Nephron progenitor cell (in vitro differentiated cells): Measurements from ENCODE around the gene ZEB1.

Experiments
- DNase-seq: peaks from one replicate; pipeline ENCODE4 v3.0.0; 2021
- H3K27ac Mint-ChIP-seq: 2 replicates; pipeline ENCODE4 v1.8.0; 2021; ENCODE audit warnings: mild to moderate bottlenecking, moderate library complexity, mixed read lengths
- H3K27me3 Mint-ChIP-seq: 2 replicates; pipeline ENCODE4 v1.8.0; 2021; ENCODE audit warnings: mild to moderate bottlenecking, low read depth, mixed read lengths; ENCODE audit not compliant: poor library complexity
- H3K36me3 Mint-ChIP-seq: 2 replicates; pipeline ENCODE4 v1.8.0; 2021; ENCODE audit warnings: low read depth, mixed read lengths
- H3K4me1 Mint-ChIP-seq: 2 replicates; pipeline ENCODE4 v1.8.0; 2021; ENCODE audit warnings: mixed read lengths
- H3K4me3 Mint-ChIP-seq: 2 replicates; pipeline ENCODE4 v1.8.0; 2021; ENCODE audit warnings: mild to moderate bottlenecking, moderate library complexity, mixed read lengths
- H3K9me3 Mint-ChIP-seq: 2 replicates; pipeline ENCODE4 v1.8.0; 2021; ENCODE audit warnings: mild to moderate bottlenecking, moderate library complexity, mixed read lengths
- CTCF ChIP-seq: fragments of 200-600 bp; sonication (generic); IDR thresholded peaks from 2 replicates; pipeline ENCODE4 v1.5.0; 2021; ENCODE audit warnings: antibody characterized with exemption

Gene ZEB1

DNA sequence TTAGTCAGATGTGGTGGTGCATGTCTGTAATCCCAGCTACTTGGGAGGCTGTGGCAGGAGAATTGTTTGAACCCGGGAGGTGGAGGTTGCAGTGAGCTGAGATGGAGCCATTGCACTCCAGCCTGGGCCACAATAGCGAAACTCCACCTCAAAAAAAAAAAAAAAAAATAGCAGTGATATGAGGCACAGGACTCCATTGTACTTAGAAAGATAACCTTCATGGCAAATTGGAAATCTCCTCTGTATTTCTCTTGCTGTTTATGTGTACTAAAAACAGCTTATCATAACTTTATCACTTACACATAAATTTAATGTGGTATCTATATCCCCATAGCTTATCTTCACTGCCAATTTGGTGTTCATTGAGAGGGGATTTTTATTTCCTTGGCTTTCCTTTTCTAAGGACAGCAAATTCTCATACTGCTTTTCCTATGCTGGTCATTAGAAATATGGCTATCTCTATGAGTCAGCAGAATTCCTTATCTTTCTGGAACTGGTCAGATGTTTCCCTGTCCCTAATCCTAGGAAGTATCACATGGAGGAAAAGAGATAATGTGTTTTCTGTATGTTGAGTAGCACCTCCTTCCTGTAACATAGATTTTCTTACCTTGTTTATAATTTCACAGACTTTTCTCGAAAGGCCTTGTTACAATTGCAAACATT lies 40.6 kb upstream of the ZEB1 start:
- peaks cover 10% of the 10 kb centered on the region for H3K9me3 Mint-ChIP-seq
- TF ChIP-seq CTCF: no peak
- no peak overlapping the region for H3K27ac Mint-ChIP-seq
- no peaks in the 10 kb centered on the region for H3K4me1 Mint-ChIP-seq
- H3K36me3 Mint-ChIP-seq: no peaks in the 10 kb centered on the region
- H3K4me3 Mint-ChIP-seq: no peak overlapping the region
- H3K27me3 Mint-ChIP-seq: peaks cover 5% of the 10 kb centered on the region
- no peak for DNase-seq

DNA sequence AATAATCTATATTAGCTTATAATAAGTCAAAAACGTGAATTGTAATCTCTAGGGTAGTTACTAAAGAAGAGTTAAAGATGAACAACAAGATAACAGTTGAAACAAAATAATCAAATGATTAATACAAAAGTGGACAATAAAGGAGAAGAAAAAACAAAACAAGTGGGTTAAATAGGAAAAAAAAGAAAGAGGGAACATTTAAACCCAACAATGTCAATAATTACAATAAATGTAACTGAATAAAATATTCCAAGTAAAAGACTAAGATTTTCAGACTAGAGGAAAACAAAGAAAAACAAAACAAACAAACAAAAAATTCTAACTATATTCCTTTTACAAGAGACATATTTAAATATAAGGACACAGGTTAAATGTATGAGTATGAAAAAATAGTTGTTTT lies 38.0 kb upstream of the ZEB1 start:
- no peaks in the 10 kb centered on the region for H3K36me3 Mint-ChIP-seq
- H3K9me3 Mint-ChIP-seq: peaks cover 10% of the 10 kb centered on the region
- no peak for DNase-seq
- peaks cover 5% of the 10 kb centered on the region for H3K27me3 Mint-ChIP-seq
- H3K4me1 Mint-ChIP-seq: no peaks in the 10 kb centered on the region
- no peak overlapping the region for H3K4me3 Mint-ChIP-seq
- TF ChIP-seq CTCF: no peak
- no peak overlapping the region for H3K27ac Mint-ChIP-seq

GRCh38 chr10:31288001-31288400 lies 31.0 kb upstream of the ZEB1 start:
- H3K9me3 Mint-ChIP-seq: peaks cover 6% of the 10 kb centered on the region
- TF ChIP-seq CTCF: no peak
- no peaks in the 10 kb centered on the region for H3K36me3 Mint-ChIP-seq
- no peak overlapping the region for H3K4me3 Mint-ChIP-seq
- H3K4me1 Mint-ChIP-seq: no peaks in the 10 kb centered on the region
- H3K27ac Mint-ChIP-seq: no peak overlapping the region
- no peaks in the 10 kb centered on the region for H3K27me3 Mint-ChIP-seq
- DNase-seq: no peak

- Mint-ChIP-seq H3K4me1 (no peaks in the 10 kb centered on the region), H3K4me3 (no peak overlapping the region), H3K36me3 (no peaks in the 10 kb centered on the region), H3K27me3 (no peaks in the 10 kb centered on the region), H3K9me3 (peaks cover 6% of the 10 kb centered on the region), H3K27ac (no peak overlapping the region)
- no peak for TF ChIP-seq CTCF
- DNase-seq: no peak
These were observed 30.1 kb upstream of the ZEB1 start for GRCh38 chr10:31288962-31289361.

DNA sequence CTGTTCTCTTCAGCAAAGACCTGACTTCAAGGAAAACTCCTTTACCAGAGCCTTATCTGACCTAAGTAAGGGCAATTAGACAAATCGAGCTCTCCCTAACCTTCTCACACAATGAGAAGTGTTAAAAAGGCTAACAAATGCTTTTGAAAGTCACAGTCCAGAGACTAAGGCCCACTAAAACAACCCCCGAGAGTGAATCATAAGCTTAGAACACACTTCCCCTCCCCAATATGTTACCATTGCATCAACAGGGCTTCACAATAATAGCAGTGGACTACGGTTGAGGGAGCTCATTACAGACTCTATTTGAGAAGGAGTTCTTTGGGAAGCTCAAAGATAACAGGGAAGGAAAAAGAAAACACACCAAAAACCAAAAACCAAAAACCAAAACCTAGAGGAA lies 28.6 kb upstream of the ZEB1 start:
- Mint-ChIP-seq H3K27me3 (no peaks in the 10 kb centered on the region), H3K4me1 (no peaks in the 10 kb centered on the region), H3K36me3 (no peaks in the 10 kb centered on the region), H3K4me3 (no peak overlapping the region), H3K9me3 (peaks cover 6% of the 10 kb centered on the region), H3K27ac (no peak overlapping the region)
- no peak for TF ChIP-seq CTCF
- no peak for DNase-seq

- Mint-ChIP-seq H3K27ac (no peak overlapping the region), H3K36me3 (no peaks in the 10 kb centered on the region)
These were observed 27.9 kb upstream of the ZEB1 start for GRCh38 chr10:31291123-31291522.

More at GRCh38 chr10:31291123-31291522, 27.9 kb upstream of the ZEB1 start:
- no peak for TF ChIP-seq CTCF
- Mint-ChIP-seq H3K9me3 (peaks cover 6% of the 10 kb centered on the region), H3K4me1 (no peaks in the 10 kb centered on the region), H3K27me3 (no peaks in the 10 kb centered on the region), H3K4me3 (no peak overlapping the region)
- DNase-seq: no peak
